Heart left ventricle (tissue), 13 donors: ENCODE data around the gene CNKSR3.

Source experiments
- POLR2A ChIP-seq, 2 donors: fragments of 450-650 bp; IDR thresholded peaks; one replicate each; pipeline ENCODE4 v1.6.1; 2017; ENCODE audit warnings: antibody characterized with exemption in 2 of 2, mild to moderate bottlenecking in 2 of 2, moderate library complexity in 2 of 2
- TF ChIP-seq, protein P1 (sequence below), 12 donors: fragments of 200-600 bp; sonication (generic) in 4 of 12; IDR thresholded peaks; one replicate each; pipeline versions ENCODE4 v1.5.0 to v1.8.0; 2018 to 2022; ENCODE audit warnings: antibody characterized with exemption in 12 of 12, mild to moderate bottlenecking in 5 of 12
- donor health status: ischemic (EF 13 %, LVEDD 7.1; RV severe dilation, severe dysfunction).
- donor health status: DM: no; HTN: yes; CAD: no.
- donor health status: DM: no; HTN: no; CAD: no.
- donor health status: ischemic (EF 25% LVEDD 6.9; RV normal size, moderate dysfunction).
- donor health status: ischemic (EF 25% LVEDD 5.7; RV mildly dilated, moderate dysfunction).
- donor health status: ischemic (EF 35%, LVEDD 5.7; RV mildly dilated, moderate dysfunction).
- donor health status: nonischemic (EF 11% LVEDD 7.7; RV severe dilation, severe dysfunction).
- donor health status: DM: yes; HTN: yes; CAD: no.
- donor health status: PGD.
- donor health status: ischemic (EF 29% LVEDD 5.4; RV normal size, mild dysfunction).
- donor health status: nonischemic (EF 23%, LVEDD 6.1; RV moderate dilation, normal function).

DNA sequence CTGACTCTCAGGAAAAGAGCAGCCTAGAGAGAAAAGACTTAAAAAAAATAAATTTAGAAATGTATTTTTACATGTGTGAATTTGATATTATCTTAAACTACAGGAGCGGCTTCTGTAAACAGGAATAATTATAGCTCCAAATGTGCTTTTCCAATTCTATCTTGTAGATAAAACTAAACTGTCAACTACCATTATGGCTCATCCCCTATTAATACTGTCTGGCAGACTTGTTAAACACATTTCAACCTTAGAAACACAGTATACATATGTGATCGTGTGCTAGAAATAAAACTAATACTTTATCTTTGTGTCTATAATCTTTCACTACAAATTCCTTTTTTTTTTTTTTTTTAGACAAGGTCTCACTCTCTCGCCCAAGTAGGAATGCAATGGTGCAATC, 75.8 kb downstream of the CNKSR3 start:
- TF ChIP-seq, protein P1, sequence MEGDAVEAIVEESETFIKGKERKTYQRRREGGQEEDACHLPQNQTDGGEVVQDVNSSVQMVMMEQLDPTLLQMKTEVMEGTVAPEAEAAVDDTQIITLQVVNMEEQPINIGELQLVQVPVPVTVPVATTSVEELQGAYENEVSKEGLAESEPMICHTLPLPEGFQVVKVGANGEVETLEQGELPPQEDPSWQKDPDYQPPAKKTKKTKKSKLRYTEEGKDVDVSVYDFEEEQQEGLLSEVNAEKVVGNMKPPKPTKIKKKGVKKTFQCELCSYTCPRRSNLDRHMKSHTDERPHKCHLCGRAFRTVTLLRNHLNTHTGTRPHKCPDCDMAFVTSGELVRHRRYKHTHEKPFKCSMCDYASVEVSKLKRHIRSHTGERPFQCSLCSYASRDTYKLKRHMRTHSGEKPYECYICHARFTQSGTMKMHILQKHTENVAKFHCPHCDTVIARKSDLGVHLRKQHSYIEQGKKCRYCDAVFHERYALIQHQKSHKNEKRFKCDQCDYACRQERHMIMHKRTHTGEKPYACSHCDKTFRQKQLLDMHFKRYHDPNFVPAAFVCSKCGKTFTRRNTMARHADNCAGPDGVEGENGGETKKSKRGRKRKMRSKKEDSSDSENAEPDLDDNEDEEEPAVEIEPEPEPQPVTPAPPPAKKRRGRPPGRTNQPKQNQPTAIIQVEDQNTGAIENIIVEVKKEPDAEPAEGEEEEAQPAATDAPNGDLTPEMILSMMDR (IDR thresholded peaks at IDR 0.05): no peak
- TF ChIP-seq POLR2A (IDR thresholded peaks at IDR 0.05): no peak
